AG09319 (cell line): ENCODE results near the gene ZMYND19.

Source experiments
- DNase-seq: peaks from one replicate; pipeline ENCODE4 v3.0.0-alpha.2; 2010; ENCODE audit warnings: low read depth; ENCODE audit errors: extremely low read depth
- TF ChIP-seq, protein P1 (sequence below): IDR thresholded peaks from 2 replicates; pipeline ENCODE4 v1.5.1; 2011; ENCODE audit warnings: low read depth, mild to moderate bottlenecking, inconsistent platforms, low read length, moderate library complexity

ZMYND19 gene

DNA sequence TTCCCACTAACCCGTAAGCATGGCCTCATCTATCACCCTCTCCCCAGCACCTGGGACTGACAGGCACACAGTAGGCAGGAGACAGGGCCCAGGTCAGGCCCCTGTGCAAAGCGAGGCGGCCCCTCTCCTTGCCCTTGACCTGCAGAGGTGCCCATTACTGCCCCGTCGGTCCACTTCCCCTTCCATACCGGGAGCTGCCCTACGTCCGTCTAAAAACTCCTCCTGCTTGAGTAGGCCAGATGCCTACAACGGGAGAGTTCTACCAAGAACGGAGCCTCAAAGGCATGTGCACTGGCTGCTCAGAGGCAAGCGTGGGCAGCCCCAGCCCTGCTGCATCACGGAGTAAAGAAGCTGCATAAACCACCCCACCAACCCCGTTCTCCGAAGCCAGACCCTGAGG is 7.0 kb downstream of the ZMYND19 start:
- no peak for DNase-seq
- TF ChIP-seq, protein P1, sequence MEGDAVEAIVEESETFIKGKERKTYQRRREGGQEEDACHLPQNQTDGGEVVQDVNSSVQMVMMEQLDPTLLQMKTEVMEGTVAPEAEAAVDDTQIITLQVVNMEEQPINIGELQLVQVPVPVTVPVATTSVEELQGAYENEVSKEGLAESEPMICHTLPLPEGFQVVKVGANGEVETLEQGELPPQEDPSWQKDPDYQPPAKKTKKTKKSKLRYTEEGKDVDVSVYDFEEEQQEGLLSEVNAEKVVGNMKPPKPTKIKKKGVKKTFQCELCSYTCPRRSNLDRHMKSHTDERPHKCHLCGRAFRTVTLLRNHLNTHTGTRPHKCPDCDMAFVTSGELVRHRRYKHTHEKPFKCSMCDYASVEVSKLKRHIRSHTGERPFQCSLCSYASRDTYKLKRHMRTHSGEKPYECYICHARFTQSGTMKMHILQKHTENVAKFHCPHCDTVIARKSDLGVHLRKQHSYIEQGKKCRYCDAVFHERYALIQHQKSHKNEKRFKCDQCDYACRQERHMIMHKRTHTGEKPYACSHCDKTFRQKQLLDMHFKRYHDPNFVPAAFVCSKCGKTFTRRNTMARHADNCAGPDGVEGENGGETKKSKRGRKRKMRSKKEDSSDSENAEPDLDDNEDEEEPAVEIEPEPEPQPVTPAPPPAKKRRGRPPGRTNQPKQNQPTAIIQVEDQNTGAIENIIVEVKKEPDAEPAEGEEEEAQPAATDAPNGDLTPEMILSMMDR, result no peak

DNA sequence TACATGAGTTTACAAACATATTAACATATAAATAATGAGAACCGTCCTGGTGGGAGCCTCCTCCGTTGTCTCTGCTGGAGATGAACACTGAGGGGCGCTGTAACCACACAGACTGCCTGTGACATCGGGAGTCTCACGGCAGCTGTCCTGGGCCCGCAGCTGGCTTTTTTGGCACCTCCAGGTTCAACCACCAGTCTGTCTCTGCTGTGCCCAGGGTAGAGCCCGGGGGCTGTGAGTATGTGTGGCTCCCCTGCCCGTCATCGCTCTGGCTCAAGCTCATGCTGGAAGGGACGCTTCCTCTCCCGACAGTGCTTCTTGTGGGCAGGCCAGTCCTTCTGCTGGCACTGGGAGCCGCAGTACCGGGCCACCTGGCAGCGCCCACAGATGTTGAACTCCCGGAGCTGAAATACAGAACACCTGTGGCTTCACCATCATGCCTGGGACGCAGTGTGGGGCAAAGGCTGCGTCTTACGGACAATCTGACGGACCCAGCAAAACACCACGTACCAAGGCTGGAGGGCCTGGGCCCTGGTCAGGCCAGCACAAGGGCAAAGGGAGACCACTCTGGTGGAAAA is 7.9 kb downstream of the ZMYND19 start:
- no peak for DNase-seq
- TF ChIP-seq, protein P1, result no peak; the same call in none of the 2 replicates

DNA sequence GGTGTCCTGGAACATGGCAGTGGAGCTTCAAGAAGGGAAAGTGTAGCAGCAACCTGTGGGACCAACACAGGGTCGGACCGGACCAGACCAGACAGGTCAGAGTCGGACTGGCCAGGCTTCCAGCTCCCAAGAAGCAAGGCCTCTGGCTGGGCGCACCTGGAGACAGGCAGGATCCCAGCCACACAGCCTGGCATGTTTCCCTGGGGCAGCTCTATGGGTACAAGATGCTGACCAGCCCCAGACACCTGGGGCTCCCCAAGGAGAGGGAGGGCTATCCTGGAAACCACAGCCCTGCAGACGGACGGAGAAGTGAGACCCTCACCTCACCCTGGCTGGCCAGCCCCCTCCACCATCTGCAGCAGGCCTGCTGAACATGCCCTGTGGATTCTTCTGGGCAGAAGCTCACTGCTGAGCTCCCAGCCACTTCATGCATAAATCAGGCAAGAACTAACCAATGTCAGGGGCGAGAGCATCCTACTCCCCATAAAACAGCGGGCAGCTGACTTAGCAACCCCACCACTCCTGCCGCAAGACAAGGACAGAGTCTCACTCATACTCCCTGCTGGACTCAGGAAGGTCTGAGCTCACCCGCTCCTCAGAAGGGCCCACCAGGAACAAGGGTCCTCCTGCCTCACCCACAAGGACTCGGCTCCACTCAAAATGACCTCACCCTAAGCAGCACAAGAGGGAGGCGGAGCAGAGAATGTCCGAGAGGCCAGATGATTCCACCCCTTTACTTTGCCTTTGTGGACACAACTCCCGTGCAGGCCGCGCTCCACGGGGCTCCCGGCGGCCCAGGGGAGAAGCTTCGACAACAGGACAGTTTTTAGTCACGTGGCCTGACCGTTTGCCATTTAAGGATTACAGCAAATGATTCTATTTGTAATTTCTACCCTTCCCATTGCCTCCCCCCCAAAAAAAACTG is 8.7 kb downstream of the ZMYND19 start:
- DNase-seq, result no peak
- TF ChIP-seq, protein P1, result no peak

DNA sequence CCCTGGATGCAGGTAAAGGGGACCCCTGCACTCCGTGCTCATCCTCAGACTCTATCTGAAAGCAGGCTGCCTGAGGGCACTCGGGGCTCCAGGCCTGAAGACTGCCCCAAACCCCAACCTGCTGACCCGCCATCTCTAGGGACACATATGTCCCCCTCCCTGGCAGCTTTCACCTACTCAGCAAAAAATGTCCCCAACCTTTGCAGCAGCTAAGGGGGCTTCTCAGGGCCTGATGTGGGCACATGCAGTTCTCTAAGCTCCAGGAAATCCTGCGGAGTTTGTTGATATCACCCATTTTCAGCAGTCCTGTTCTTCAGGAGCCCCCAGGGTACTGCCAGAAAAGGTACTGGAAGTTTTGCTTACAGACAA is 9.4 kb downstream of the ZMYND19 start:
- TF ChIP-seq, protein P1, result no peak
- no peak for DNase-seq

DNA sequence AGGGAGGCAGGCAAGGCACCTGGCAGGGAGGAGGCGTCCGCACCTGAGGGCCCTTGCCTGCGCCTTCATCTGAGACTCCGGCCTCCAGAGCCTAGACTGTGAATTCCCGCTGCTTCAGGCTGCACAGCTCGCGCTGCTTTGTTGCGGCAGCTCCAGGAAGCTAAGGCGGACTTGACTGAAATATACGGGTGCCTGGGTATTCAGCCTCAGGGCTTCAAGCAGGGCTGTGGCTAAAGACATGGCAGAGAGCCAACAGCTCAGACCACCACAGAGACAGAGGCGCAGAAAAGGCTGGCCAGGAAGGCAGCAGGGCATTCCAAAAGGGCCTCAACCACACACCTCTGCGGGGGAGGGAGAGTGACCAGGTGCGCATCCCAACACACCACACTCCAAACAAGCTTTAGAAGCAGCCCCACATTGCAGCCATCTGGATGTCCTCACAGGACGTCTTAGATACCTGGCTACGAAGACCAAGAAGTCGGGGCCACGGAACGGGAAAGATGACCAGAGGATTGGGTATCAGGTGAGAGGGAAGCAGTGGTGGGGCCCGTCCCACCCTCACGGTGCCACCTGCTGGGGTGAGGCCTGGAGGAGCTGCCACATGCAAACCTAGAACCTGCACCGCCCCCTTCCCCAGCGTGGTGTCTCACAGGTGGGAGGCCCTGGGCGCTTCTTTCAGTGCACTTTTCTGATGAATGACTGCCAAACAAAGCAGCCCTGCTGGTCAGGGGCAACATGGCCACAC is 9.9 kb downstream of the ZMYND19 start:
- no peak for DNase-seq
- TF ChIP-seq, protein P1, result no peak

DNA sequence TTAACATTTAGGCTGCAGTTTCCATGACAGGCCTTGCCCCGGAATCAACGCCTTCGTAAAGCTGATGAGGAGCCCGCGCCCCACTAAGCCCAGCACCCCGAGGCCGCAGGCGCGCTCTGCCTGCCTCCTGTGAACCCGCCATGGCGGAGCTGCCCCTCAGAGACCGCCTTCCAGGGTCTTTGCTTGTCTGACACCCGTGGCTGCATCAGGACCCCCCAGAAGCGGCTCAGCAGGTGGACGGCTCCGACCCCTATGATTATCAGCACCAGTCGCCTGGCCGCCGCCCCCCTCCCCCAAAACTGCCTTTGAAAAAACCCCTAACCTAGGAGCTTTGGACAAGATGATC is 11.1 kb downstream of the ZMYND19 start:
- TF ChIP-seq, protein P1, result no peak
- no peak for DNase-seq
